ENCODE results near the gene CPXM2. TPM values are rescaled to one million over a fixed set of nuclear protein-coding genes. Genes with fewer than 3 reads are reported as not detected.
"Not testable (repeated sequence)": the region's sequence is repeated elsewhere in the genome, so short reads cannot be mapped to it uniquely, and the experiment has no call there.

Gene CPXM2
- total RNA-seq, 6 donors from 2014 or later = 0.61 to 10.2 (median 3.1) TPM

DNA sequence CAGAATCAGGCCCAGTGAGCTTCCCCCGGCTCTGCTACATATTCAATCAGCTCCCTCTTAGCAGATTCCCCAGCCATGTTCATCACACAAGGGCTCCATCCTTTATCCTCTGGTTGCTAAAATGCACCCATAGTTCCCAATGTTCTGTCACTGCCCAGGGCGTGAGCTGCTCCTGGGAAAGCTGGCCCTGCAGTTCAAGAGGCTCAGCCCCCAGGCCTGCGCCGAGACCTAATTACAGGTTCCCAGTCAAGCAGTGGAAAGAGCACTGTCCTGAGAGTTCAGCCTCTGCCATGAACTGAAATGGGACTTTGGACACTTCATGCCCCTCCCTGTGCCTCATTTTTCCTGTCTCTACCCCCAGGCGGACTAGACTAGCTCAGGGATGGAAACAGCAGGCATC, 149.9 kb downstream of the CPXM2 start:
- no peaks in the 10 kb centered on the region for H3K4me1 ChIP-seq
- ATAC-seq (ENCODE audit: low FRiP score in 2 of 2) = no peak
- H3K27me3 ChIP-seq = no peaks in the 10 kb centered on the region
- no peak for DNase-seq
- TF ChIP-seq EP300 (IDR thresholded peaks at IDR 0.05) (no peak), POLR2AphosphoS5 (IDR thresholded peaks at IDR 0.05) (no peak), POLR2A (IDR thresholded peaks at IDR 0.05) (no peak)
- TF ChIP-seq, protein P1, sequence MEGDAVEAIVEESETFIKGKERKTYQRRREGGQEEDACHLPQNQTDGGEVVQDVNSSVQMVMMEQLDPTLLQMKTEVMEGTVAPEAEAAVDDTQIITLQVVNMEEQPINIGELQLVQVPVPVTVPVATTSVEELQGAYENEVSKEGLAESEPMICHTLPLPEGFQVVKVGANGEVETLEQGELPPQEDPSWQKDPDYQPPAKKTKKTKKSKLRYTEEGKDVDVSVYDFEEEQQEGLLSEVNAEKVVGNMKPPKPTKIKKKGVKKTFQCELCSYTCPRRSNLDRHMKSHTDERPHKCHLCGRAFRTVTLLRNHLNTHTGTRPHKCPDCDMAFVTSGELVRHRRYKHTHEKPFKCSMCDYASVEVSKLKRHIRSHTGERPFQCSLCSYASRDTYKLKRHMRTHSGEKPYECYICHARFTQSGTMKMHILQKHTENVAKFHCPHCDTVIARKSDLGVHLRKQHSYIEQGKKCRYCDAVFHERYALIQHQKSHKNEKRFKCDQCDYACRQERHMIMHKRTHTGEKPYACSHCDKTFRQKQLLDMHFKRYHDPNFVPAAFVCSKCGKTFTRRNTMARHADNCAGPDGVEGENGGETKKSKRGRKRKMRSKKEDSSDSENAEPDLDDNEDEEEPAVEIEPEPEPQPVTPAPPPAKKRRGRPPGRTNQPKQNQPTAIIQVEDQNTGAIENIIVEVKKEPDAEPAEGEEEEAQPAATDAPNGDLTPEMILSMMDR (IDR thresholded peaks at IDR 0.05) = no peak
- H3K27ac ChIP-seq = no peak overlapping the region
- no peak overlapping the region for H3K4me3 ChIP-seq
- no peaks in the 10 kb centered on the region for H3K36me3 ChIP-seq
- H3K9me3 ChIP-seq = peaks cover 0 to 4% (median 0%) of the 10 kb centered on the region in 4 donors
- WGBS, 2 donors = 85 to 91% methylated on average over 5 of the region's 5 CpGs

DNA sequence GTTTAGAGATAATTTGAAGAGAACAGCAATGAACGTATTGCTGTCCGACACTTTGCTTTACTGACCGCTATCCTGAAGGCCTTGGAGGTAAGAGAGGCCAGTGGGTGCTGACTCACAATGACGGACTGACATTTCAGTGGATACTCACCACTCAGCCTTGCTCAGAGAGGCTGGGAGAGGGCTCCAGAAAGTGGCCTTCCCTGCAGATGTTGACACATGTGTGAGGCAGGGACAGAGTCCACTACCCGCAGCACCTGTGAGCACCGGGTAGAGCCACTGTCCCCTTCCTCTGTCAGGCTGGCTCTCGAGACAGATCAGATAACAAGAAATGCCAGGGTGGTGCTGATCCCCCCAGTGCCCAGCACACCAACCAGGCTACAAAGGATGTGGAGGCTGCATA, 150.5 kb downstream of the CPXM2 start:
- Histone ChIP-seq H3K4me3 (no peak overlapping the region), H3K27ac (no peak overlapping the region), H3K27me3 (no peaks in the 10 kb centered on the region), H3K36me3 (no peaks in the 10 kb centered on the region), H3K4me1 (no peaks in the 10 kb centered on the region), H3K9me3 (peaks cover 0 to 4% (median 0%) of the 10 kb centered on the region in 4 donors)
- 58 to 85% methylated on average over 7 of the region's 7 CpGs for WGBS, 2 donors
- DNase-seq (no peak), ATAC-seq (ENCODE audit: low FRiP score in 2 of 2) (no peak)
- TF ChIP-seq EP300 (IDR thresholded peaks at IDR 0.05) (no peak), POLR2A (IDR thresholded peaks at IDR 0.05) (no peak), POLR2AphosphoS5 (IDR thresholded peaks at IDR 0.05) (no peak)
- TF ChIP-seq, protein P1 (IDR thresholded peaks at IDR 0.05) = no peak

DNA sequence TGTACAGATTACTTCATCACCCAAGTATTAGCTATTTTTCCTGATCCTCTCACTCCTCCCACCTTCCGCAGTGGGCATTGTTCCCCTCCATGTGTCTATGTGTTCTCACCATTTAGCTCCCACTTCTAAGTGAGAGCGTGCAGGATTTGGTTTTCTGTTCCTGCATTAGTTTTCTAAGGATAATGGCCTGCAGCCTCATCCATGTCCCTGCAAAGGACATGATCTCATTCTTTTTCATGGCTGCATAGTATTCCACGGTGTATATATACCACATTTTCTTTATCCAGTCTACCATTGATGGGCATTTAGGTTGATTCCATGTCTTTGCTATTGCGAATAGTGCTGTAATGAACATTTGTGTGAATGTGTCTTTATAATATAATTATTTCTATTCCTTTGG, 154.7 kb downstream of the CPXM2 start:
- H3K4me1 ChIP-seq, H3K27me3 ChIP-seq: not testable (repeated sequence)
- WGBS, 2 donors = 61 to 93% methylated on average over 4 of the region's 4 CpGs

DNA sequence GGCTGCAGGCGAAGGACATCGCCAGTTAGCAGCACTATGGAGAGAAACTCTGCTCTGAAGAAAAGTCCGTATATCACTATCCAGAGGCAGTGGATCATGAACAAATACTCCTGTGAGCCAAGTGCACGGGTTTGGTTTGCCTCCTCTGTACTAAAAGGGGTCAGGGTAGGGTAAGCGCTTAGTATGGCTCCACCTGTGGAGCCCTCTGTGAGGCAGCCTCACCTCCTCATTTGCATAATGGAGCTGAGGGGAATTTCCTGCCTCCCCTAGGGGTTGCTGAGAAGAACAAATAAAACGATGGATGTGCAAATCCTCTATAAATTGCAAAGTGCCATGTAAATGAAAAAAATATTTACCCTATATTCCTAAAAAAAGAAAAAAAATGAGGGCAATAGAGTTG, 162.1 kb downstream of the CPXM2 start:
- WGBS, 2 donors = 72 to 82% methylated on average over 6 of the region's 6 CpGs

More for the DNA sequence above, 154.7 kb downstream of the CPXM2 start:
- H3K4me3 ChIP-seq; H3K9me3 ChIP-seq; ATAC-seq (ENCODE audit: low FRiP score in 2 of 2); DNase-seq; H3K27ac ChIP-seq; H3K36me3 ChIP-seq: not testable (repeated sequence)

DNA sequence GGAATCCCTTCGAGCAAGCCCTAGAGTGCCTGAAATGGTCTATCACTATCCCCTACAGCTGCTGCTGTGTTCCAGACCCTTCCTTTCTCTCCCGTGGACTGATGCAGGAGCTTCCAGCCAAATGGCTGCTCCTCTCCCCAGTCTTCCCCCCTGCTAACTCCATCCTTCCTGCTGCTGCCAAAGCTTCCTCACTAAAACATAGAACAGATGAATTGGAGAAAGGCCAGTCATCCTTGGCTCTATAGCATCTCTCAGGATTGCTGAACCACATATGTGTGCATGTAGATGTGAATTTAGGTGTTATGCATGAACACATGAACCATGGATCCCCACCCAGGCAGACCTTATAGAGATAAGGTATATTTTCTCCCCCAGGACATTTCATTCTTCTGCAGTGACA, 164.8 kb downstream of the CPXM2 start:
- Histone ChIP-seq H3K9me3 (no peaks in the 10 kb centered on the region), H3K27ac (no peak overlapping the region), H3K4me3 (no peak overlapping the region), H3K36me3 (no peaks in the 10 kb centered on the region), H3K4me1 (no peaks in the 10 kb centered on the region), H3K27me3 (no peaks in the 10 kb centered on the region)
- WGBS, 2 donors = 78 to 79% methylated on average over 2 of the region's 2 CpGs
- TF ChIP-seq EP300 (IDR thresholded peaks at IDR 0.05) (no peak), POLR2AphosphoS5 (IDR thresholded peaks at IDR 0.05) (no peak), POLR2A (IDR thresholded peaks at IDR 0.05) (no peak)
- TF ChIP-seq, protein P1 (IDR thresholded peaks at IDR 0.05) = no peak
- ATAC-seq (ENCODE audit: low FRiP score in 2 of 2) (no peak), DNase-seq (no peak)

More for the DNA sequence above, 162.1 kb downstream of the CPXM2 start:
- ATAC-seq (ENCODE audit: low FRiP score in 2 of 2) = no peak
- no peaks in the 10 kb centered on the region for H3K9me3 ChIP-seq
- H3K27me3 ChIP-seq = no peaks in the 10 kb centered on the region
- H3K27ac ChIP-seq = no peak overlapping the region
- no peak overlapping the region for H3K4me3 ChIP-seq
- DNase-seq = no peak
- TF ChIP-seq POLR2A (IDR thresholded peaks at IDR 0.05) (no peak), POLR2AphosphoS5 (IDR thresholded peaks at IDR 0.05) (no peak), EP300 (IDR thresholded peaks at IDR 0.05) (no peak)
- TF ChIP-seq, protein P1 (IDR thresholded peaks at IDR 0.05) = no peak
- H3K4me1 ChIP-seq = no peaks in the 10 kb centered on the region
- no peaks in the 10 kb centered on the region for H3K36me3 ChIP-seq
